Chondrocyte (in vitro differentiated cells): ENCODE results near the gene CHST2. TPM values are rescaled to one million over a fixed set of nuclear protein-coding genes. Genes with fewer than 3 reads are reported as not detected.

Experiments
- DNase-seq: peaks from one replicate; pipeline ENCODE4 v3.0.0; 2021; ENCODE audit warnings: mixed read lengths, low spot score
- H3K27ac Mint-ChIP-seq: one replicate; pipeline ENCODE4 v1.8.0; 2021; ENCODE audit warnings: mild to moderate bottlenecking, moderate library complexity, mixed read lengths; ENCODE audit not compliant: unreplicated experiment
- H3K27me3 Mint-ChIP-seq: 2 replicates; pipeline ENCODE4 v1.8.0; 2021; ENCODE audit warnings: low read depth, mixed read lengths
- H3K36me3 Mint-ChIP-seq: 2 replicates; pipeline ENCODE4 v1.8.0; 2021; ENCODE audit warnings: low read depth, mixed read lengths
- H3K4me1 Mint-ChIP-seq: 2 replicates; pipeline ENCODE4 v1.8.0; 2021; ENCODE audit warnings: low read depth, mild to moderate bottlenecking, mixed read lengths
- H3K4me3 Mint-ChIP-seq: one replicate; pipeline ENCODE4 v1.8.0; 2021; ENCODE audit warnings: mild to moderate bottlenecking, moderate library complexity, mixed read lengths; ENCODE audit not compliant: unreplicated experiment
- H3K9me3 Mint-ChIP-seq: 2 replicates; pipeline ENCODE4 v1.8.0; 2021; ENCODE audit warnings: low read depth, mixed read lengths
- CTCF ChIP-seq: fragments of 200-600 bp; sonication (generic); IDR thresholded peaks from 2 replicates; pipeline ENCODE4 v1.5.0; 2021; ENCODE audit warnings: antibody characterized with exemption, mild to moderate bottlenecking, moderate library complexity
- total RNA-seq: library from RNA; stranded (reverse); gene quantifications from 3 replicates; pipeline ENCODE4 v1.2.1, GENCODE V29; 2021

Gene CHST2
- total RNA-seq, 1 donor from 2014 or later, result 23.1 TPM

DNA sequence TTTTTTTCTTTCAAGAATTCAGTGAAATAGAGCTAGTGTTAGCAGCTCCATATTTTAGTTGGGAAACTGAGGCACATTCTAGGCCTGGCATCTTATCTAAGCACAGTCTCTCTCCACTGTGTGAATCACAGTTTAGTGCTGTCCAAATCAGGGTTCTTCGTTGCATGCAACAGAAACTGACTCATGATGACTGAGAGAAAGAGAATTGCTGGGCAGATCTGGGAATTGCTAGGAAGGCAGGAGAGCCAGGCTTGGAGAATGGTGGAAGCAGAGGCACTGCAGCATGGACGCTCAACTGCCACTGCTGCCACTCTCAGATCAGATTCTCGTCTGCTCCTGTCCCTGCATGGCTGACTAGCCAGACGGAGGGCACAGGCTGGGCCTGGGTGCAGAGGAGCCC, 40.7 kb upstream of the CHST2 start:
- DNase-seq, result no peak
- no peak for TF ChIP-seq CTCF
- peaks cover 2% of the 10 kb centered on the region for H3K4me1 Mint-ChIP-seq
- H3K36me3 Mint-ChIP-seq, result no peaks in the 10 kb centered on the region
- no peak overlapping the region for H3K4me3 Mint-ChIP-seq
- H3K27me3 Mint-ChIP-seq, result no peaks in the 10 kb centered on the region
- no peaks in the 10 kb centered on the region for H3K9me3 Mint-ChIP-seq
- no peak overlapping the region for H3K27ac Mint-ChIP-seq

- peaks cover 10% of the 10 kb centered on the region for H3K4me1 Mint-ChIP-seq
- no peak for TF ChIP-seq CTCF
- DNase-seq, result no peak
- no peaks in the 10 kb centered on the region for H3K27me3 Mint-ChIP-seq
- H3K4me3 Mint-ChIP-seq, result no peak overlapping the region
- no peak overlapping the region for H3K27ac Mint-ChIP-seq
- no peaks in the 10 kb centered on the region for H3K36me3 Mint-ChIP-seq
- no peaks in the 10 kb centered on the region for H3K9me3 Mint-ChIP-seq
Observed at GRCh38 chr3:143080196-143080595, 39.4 kb upstream of the CHST2 start.

- Mint-ChIP-seq H3K27me3 (no peaks in the 10 kb centered on the region), H3K36me3 (no peaks in the 10 kb centered on the region), H3K4me1 (peaks cover 12% of the 10 kb centered on the region), H3K4me3 (no peak overlapping the region), H3K9me3 (no peaks in the 10 kb centered on the region), H3K27ac (no peak overlapping the region)
- DNase-seq, result no peak
- TF ChIP-seq CTCF, result no peak
Observed at GRCh38 chr3:143081365-143081764, 38.2 kb upstream of the CHST2 start.

DNA sequence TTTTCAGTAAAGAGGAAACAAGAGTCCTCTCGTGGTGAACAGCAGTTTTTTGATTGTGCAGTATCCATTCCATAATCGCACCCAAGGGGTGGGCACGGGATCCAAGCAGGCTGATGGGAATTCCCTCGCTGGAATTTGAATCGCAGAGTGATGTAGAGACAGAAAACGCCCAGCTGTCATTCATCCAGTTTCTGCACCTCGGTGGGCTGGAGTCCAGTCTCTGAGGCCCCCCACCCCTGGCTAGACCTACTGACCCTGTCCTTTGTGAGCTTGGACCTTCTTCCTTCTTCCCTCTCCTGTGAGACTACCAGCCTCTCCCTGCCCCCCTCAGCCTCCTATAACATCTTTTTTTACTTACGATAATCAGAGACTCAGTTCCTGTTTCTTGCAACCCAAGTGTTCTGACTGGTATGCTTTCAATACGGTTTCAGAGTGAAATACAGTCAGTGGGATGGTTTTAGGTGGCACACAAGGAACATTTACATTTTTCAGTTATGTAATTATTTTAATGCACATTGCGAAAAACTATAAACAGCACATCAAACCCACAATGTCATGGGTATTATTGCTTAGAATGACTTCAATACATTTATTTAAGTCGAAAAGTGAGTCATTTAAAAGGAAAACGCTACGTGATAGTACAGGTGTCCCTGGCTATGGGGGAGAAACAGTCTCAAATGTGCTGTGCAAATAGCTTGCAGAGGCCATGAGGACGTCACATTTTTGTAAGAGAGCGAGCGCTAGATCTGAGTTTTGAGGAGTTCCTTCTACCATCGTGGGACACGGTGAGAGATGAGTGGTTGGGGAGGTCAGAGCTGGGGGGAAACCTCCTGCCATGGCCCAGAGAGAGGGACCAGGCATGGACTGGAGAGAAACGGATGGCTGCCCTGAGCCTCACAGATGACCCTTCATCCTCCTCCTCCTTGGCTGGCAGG, 37.5 kb upstream of the CHST2 start:
- DNase-seq, result no peak
- H3K27ac Mint-ChIP-seq, result no peak overlapping the region
- no peaks in the 10 kb centered on the region for H3K27me3 Mint-ChIP-seq
- H3K4me1 Mint-ChIP-seq, result peaks cover 12% of the 10 kb centered on the region
- no peak for TF ChIP-seq CTCF
- H3K4me3 Mint-ChIP-seq, result no peak overlapping the region
- H3K36me3 Mint-ChIP-seq, result no peaks in the 10 kb centered on the region
- no peaks in the 10 kb centered on the region for H3K9me3 Mint-ChIP-seq

GRCh38 chr3:143083781-143084180, 35.8 kb upstream of the CHST2 start:
- TF ChIP-seq CTCF, result no peak
- DNase-seq, result no peak
- Mint-ChIP-seq H3K4me3 (no peak overlapping the region), H3K4me1 (peaks cover 12% of the 10 kb centered on the region), H3K27ac (no peak overlapping the region), H3K27me3 (no peaks in the 10 kb centered on the region), H3K36me3 (no peaks in the 10 kb centered on the region), H3K9me3 (no peaks in the 10 kb centered on the region)
